Left cardiac atrium (tissue), 4 donors: ENCODE data around the gene BRS3. TPM values are rescaled to one million over a fixed set of nuclear protein-coding genes. Genes with fewer than 3 reads are reported as not detected.

Source experiments
- ATAC-seq, 2 donors: fragments of 200-7000 bp; cut with Tn5 transposase; one replicate each; pipeline ENCODE4 v1.9.1; 2020; ENCODE audit warnings: mild to moderate bottlenecking in 2 of 2, moderate library complexity in 2 of 2
- DNase-seq: peaks from one replicate; pipeline ENCODE4 v3.0.0-alpha.2; 2020
- intact Hi-C, 2 donors: fragments of 100-400 bp; cut with DNase I; formaldehyde crosslinking; loops; one replicate each; pipeline versions ENCODE4 v1.14.1 to v1.15.1; 2022 to 2023
- total RNA-seq, 2 donors: library from RNA; stranded (reverse); fragmentation: NEBNext Ultra II Directional; extraction: Animal tissue kit (Norgen Biotek cat#: 25700); gene quantifications; one replicate each; pipeline ENCODE4 v1.2.1, GENCODE V29; 2021
- donor health status: DM: no; HTN: yes; CAD: no.
- donor health status: DM: no; HTN: yes; CAD: no; lungs with severe emphysema.
- donor health status: DM: yes; HTN: yes; CAD: no.
- donor health status: Dilated cardiomyopathy.

The BRS3 gene
- total RNA-seq, 2 donors from 2014 or later, result not detected

DNA sequence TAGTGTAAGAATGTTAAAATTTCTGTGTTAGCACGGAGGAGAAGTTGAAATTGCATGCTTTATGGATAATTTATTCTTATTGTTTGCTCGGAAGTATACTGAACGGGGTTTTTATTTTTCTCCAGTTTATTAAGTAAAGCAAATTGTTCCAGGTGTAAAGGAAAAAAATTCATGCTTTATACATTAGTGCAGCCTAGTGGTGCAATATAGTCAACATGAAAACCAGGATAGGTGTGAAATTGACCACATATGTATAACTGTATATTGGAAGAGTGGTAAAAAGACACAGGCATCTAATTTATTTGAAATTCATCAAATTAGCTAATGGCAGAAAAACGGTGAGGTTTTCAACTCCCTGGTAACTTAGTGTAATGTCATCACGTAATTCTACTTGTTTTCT lies 959 bp downstream of the BRS3 start:
- ATAC-seq (no peak), DNase-seq (no peak)
- intact Hi-C loops, result no loop called here

DNA sequence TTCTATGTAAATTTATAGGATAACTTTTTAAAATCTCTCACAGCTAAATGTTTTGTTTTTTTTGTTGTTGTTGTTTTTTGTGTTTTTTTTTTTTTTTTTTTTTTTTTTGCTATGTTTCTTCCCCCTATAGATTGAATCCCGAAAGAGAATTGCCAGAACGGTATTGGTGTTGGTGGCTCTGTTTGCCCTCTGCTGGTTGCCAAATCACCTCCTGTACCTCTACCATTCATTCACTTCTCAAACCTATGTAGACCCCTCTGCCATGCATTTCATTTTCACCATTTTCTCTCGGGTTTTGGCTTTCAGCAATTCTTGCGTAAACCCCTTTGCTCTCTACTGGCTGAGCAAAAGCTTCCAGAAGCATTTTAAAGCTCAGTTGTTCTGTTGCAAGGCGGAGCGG lies 4.1 kb downstream of the BRS3 start:
- ATAC-seq, result no peak
- DNase-seq, result no peak
- intact Hi-C loops, result no loop called here

- intact Hi-C loops, result no loop called here
- no peak for ATAC-seq
- DNase-seq, result no peak
These were observed 5.3 kb downstream of the BRS3 start for GRCh38 chrX:136493011-136493410.

DNA sequence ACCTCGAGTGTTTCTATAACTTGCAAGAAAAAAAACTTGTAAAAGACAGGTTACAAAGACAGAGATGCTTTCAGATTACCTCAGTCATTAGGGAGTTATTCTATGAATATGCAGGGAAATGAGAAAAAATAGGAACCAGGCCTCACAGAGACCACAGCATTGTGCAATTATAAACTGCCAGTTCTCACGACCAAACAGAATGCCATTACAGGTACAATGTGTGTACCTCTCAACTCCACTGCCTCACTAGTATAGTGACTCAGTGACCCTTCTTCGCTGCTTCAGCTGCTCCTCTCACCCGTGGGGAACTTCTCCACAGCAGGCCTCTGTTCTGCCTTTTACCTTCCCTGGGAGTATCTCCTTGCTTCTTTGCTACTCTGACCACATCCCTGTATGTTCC lies 7.3 kb downstream of the BRS3 start:
- no peak for DNase-seq
- no peak for ATAC-seq
- intact Hi-C loops, result no loop called here

- ATAC-seq (no peak), DNase-seq (no peak)
- intact Hi-C loops, result no loop called here
These were observed 8.5 kb downstream of the BRS3 start for GRCh38 chrX:136496186-136496763.

DNA sequence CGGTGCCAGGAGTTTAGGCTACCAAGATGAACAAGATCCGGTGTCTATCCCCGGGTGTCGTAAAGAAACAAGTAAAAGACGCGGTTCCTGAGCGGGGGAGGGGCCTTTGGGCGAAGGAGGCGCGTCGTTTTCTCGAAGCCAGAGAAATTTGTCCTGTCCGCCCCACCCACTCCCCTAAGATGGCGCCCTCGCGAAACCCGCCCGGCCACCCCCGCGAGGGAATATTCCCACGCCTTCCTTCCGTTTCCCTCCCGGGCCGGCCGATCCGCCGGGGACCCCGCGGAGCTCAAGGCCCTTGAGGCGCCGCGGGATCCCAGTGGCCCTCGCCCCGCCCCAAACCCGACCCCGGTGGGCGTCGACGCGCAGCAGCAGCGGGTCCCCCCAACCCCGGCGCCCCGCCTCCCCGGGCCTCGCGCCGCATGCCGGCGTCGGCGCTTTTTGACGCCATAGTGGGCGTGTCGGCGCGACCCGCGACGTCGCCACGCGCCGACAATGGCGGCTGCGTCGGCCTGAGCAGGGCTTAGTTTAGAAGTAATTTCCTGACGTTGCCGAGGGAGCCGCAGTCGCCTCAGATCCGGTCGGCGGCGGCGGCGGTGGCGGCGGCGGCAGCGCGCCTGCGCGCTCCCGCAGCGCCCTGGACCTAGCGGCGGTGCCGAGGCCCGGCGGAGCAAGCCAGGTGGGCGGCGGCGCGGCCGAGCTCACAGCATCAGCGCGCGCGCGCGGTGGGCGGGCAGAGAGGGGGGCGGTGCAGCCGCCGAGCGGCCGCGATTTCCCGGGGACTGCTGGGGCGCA lies 9.2 kb downstream of the BRS3 start:
- DNase-seq (peak; percentile 88), ATAC-seq (peak; percentile 93 to 96)
- intact Hi-C loops, result no loop called here

- intact Hi-C loops, result no loop called here
- DNase-seq (peak; percentile 27), ATAC-seq (peak; percentile 6 to 8)
These were observed 9.9 kb downstream of the BRS3 start, which contains the start of gene HTATSF1 for GRCh38 chrX:136497556-136498052. TSS of gene HTATSF1 (plus strand) at chrX:136497592. CDS start at chrX:136497685, 93 bp downstream.

GRCh38 chrX:136519069-136519468 lies 31.3 kb downstream of the BRS3 start:
- ATAC-seq, result no peak
- intact Hi-C loops, result no loop called here

GRCh38 chrX:136523770-136524169 lies 36.0 kb downstream of the BRS3 start:
- intact Hi-C loops, result no loop called here
- ATAC-seq (no peak), DNase-seq (no peak)

More at GRCh38 chrX:136519069-136519468, 31.3 kb downstream of the BRS3 start:
- DNase-seq, result no peak

DNA sequence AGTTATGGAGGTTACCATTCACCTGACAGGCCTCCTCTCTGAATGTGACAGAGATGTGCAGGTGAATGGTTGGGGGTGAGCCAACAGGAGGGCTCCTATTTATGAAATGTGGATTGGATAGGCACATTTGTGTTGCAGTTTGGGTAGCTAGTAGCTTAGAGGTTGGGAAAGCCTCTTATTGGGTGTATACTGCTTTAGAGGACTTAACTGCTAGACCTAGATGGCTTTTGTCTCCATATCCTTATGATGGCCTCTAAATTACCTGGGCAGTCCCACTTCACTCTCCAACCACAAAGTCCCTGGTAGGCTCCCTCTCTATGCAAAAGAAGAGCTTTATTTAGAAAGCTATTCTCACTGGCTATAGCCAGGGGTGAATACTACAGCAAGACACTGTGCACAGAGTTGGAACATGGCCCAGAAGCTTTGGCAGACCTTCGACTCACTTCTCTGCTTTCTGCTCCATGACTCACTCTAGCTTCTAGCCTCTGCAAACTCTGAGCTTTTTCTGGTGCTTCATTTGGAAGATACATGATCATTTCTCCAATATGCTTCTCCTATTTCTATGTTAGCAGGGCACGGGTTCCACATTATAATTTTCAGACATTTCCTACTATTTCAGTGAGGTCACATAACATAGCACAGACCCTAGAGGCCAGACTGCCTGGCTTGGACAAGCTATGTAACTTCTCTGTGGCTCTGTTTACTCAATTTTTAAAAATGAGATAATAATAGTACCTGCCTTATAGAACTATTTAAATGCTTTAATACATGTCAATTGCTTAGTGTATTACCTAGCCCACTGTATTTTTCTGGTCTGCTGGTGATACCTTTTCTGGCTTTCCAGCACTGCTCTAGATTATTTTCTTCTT lies 38.2 kb downstream of the BRS3 start:
- ATAC-seq, result peak; percentile 98 to 100
- intact Hi-C loops, result no loop called here
- peak; percentile 74 for DNase-seq

DNA sequence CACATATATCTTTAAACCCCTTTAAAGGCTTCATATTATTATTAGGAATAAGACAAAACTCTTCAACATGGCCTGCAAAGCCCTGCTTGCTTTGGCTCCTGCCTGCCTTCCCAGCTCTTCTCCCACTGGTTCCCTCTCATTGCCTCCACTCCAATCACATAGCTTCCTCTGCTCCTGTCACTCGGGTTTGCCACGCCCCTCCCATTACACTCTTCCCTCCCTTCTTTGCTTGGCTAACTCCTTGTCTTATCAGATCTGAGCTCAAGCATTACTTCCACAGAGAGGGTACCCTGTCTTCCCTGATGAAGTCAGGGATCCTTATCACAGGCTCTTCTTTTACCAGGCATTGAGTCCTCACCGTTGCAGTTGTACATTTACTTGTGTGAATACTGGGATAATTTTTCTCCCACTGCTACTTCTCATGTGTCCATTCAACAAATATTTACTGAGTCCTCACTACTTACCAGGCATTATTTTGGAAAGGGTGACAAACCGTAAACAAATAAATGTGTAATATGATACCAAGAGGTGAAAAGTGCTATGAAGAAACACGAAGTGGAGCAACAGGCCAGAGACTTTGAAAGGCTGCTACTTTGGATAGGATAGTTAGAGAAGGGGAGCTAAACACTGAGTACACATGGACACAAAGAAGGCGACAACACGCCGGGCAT lies 41.0 kb downstream of the BRS3 start:
- intact Hi-C loops, result no loop called here

DNA sequence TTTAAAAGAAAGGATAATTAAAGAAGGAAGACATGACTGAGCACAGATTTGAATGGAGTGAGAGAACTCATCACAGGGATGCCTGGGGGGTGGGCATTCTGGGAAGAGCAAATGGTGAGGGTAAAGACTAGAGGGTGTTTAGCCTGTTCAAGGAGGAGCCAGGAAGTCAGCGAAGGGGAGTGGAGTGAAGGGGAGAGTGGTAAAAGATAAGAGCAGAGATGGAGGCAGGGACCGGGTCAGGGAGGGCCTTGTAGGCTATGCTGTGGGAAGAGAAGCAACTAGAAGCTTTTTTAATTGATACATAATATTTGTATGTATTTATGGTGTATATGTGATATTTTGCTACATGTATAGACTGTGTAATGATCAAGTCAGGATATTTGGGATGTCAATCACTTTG lies 42.0 kb downstream of the BRS3 start:
- ATAC-seq, result no peak
- intact Hi-C loops, result no loop called here

More for the DNA sequence above, 41.0 kb downstream of the BRS3 start:
- DNase-seq, result no peak
- ATAC-seq, result no peak

DNA sequence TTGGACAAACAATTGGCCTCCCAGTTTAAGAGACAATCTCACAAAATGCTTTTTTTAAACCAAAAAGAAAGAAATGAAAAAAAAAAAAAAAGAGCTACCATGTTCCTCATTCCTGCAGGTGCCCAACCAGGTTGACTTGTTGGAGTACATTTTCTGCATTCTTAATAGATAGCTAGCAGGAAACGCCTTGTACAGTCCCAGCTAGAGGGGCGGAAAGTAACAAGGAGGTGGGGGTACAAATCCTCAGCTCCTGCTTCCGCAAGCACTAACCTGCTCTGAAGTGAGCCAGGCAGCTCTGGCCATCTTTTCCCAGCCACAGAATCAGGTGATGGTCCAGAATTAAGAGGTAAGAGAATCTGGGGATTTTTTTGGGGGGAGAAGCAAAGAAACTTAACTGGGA lies 44.2 kb downstream of the BRS3 start, which contains the start of gene VGLL1:
VGLL1 (plus strand) TSS at position 265 of the 400 bp plus-strand sequence. CDS start 3,806 bp downstream, outside the sequence.
- ATAC-seq (no peak), DNase-seq (no peak)
- intact Hi-C loops, result no loop called here

More for the DNA sequence above, 42.0 kb downstream of the BRS3 start:
- no peak for DNase-seq

- intact Hi-C loops, result no loop called here
- no peak for ATAC-seq
- DNase-seq, result no peak
These were observed 46.4 kb downstream of the BRS3 start for GRCh38 chrX:136534131-136534530.

GRCh38 chrX:136538811-136539210 lies 51.1 kb downstream of the BRS3 start:
- ATAC-seq (no peak), DNase-seq (no peak)
- intact Hi-C loops, result no loop called here

- intact Hi-C loops, result no loop called here
- DNase-seq, result no peak
These were observed 52.5 kb downstream of the BRS3 start for GRCh38 chrX:136540226-136540625.

DNA sequence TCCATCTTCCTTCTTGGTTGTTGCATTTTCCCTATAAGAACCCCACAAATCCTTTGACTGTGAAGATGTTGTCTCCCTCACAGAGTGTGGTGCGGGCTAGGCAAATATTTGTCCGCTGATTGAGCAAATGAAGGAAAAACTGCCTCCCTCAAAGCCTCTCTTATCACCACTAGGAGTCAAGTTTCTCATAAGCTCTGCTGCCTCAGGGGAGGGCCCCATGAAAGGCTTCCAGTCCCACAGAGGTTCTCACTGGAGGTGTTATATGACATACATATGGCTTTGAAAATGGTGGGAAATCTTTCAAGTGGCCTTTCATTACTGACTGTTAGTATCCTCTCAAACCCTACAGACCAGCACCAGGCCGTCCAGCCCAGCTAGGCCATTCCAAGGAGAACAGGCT lies 53.5 kb downstream of the BRS3 start:
- intact Hi-C loops, result no loop called here
- ATAC-seq, result no peak
- DNase-seq, result no peak

More at GRCh38 chrX:136540226-136540625, 52.5 kb downstream of the BRS3 start:
- no peak for ATAC-seq

- DNase-seq (no peak), ATAC-seq (no peak)
- intact Hi-C loops, result no loop called here
These were observed 54.5 kb downstream of the BRS3 start for GRCh38 chrX:136542281-136542680.
